Adrenal gland (tissue), 12 donors: Measurements from ENCODE around the gene GAMT. TPM values are rescaled to one million over a fixed set of nuclear protein-coding genes. Genes with fewer than 3 reads are reported as not detected.

Experiments
- DNase-seq, 7 donors: peaks; one replicate each; pipeline ENCODE4 v3.0.0-alpha.2; 2019 to 2020
- H3K27ac ChIP-seq, 5 donors: fragments of 200-600 bp; sonication (generic) in 4 of 5; 1 replicate in 3 of 5; 2 replicates in 2 of 5; pipeline versions ENCODE4 v1.5.1 to v1.8.0; 2016 to 2020; ENCODE audit warnings: mild to moderate bottlenecking in 1 of 5
- H3K27me3 ChIP-seq: fragments of 200-600 bp; 2 replicates; pipeline ENCODE4 v1.8.0; 2021
- H3K36me3 ChIP-seq, 2 donors: fragments of 200-600 bp; replicated peaks in 1 of 2; 1 replicate in 1 of 2; 2 replicates in 1 of 2; pipeline versions ENCODE4 v1.5.1 to v1.8.0; 2018 to 2022
- H3K4me1 ChIP-seq, 2 donors: fragments of 200-600 bp; replicated peaks in 1 of 2; 1 replicate in 1 of 2; 2 replicates in 1 of 2; pipeline versions ENCODE4 v1.5.1 to v1.8.0; 2018 to 2021
- H3K4me3 ChIP-seq, 4 donors: fragments of 200-600 bp; sonication (generic) in 3 of 4; one replicate each; pipeline ENCODE4 v1.5.1; 2016 to 2018
- H3K9me3 ChIP-seq, 3 donors: fragments of 200-600 bp; sonication (generic) in 1 of 3; replicated peaks in 1 of 3; 1 replicate in 2 of 3; 2 replicates in 1 of 3; pipeline versions ENCODE4 v1.5.1 to v1.8.0; 2016 to 2021
- POLR2A ChIP-seq, 2 donors: fragments of 450-650 bp; IDR thresholded peaks; one replicate each; pipeline ENCODE4 v1.6.1; 2017; ENCODE audit warnings: antibody characterized with exemption in 2 of 2, mild to moderate bottlenecking in 2 of 2, moderate library complexity in 1 of 2
- WGBS, 4 donors: extraction: QIAGEN DNeasy Blood & Tissue Kit in 2 of 4; methylation state at CpG; one replicate each; pipeline versions ENCODE4 v1.1.5 to v1.1.7; 2013 to 2017; 5-methylcytosine and 5-hydroxymethylcytosine counted together
- intact Hi-C, 2 donors: fragments of 100-400 bp; cut with DNase I; formaldehyde crosslinking; loops; one replicate each; pipeline versions ENCODE4 v1.14.1 to v1.15.0; 2022 to 2023
- polyA plus RNA-seq, 3 donors: library from polyadenylated mRNA; stranded (reverse); fragments of 200-250 nt in 2 of 3; fragments of 350-450 nt in 1 of 3; fragmentation: Illumina TruSeq in 1 of 3; extraction: RNeasy Lipid Tissue Mini Kit (QIAGEN cat#74804) in 1 of 3; gene quantifications; one replicate each; pipeline ENCODE4 v1.2.3, GENCODE V29; 2013 to 2014
- total RNA-seq, 9 donors: library from RNA; depleted of rRNA in 4 of 9; stranded (reverse); fragments of >200 nt in 4 of 9; fragments of 120-200 nt in 1 of 9; fragmentation: NEBNext Ultra II Directional in 1 of 9; extraction: Animal tissue kit (Norgen Biotek cat#: 25700) in 1 of 9; gene quantifications; one replicate each; pipeline versions ENCODE4 v1.1.0 to v1.2.4, GENCODE V29; 2013 to 2023
- TF ChIP-seq, protein P1 (sequence below), 6 experiments: fragments of 450-650 bp in 4 of 6; fragments of 200-600 bp in 2 of 6; sonication (generic) in 1 of 6; IDR thresholded peaks; 1 replicate in 5 of 6; 2 replicates in 1 of 6; pipeline versions ENCODE4 v1.5.1 to v1.8.0; 2016 to 2021; ENCODE audit warnings: antibody characterized with exemption in 6 of 6, mild to moderate bottlenecking in 2 of 6, moderate library complexity in 1 of 6
- donor health status: healthy with polysubstance abuse.
- donor health status: Bipolar disorder and iron deficiency.
- donor health status: DM: yes; HTN: yes; CAD: no.
- donor health status: DM: no; HTN: no; CAD: no.
- donor health status: DM: no; HTN: no; CAD: no.
- donor health status: DM: yes; HTN: yes; CAD: no.

The GAMT gene
- total and polyA plus RNA-seq, 12 donors = 7.4 to 96.9 (median 36.3) TPM

- peak in 2 of 7 donors; percentile 21 to 42 for DNase-seq
- Histone ChIP-seq H3K9me3 (no peaks in the 10 kb centered on the region), H3K36me3 (peaks cover 0 to 62% of the 10 kb centered on the region in 2 donors), H3K27ac (peak overlapping the region; percentile 42 to 96 (median 81)), H3K4me3 (no peak overlapping the region), H3K27me3 (no peaks in the 10 kb centered on the region), H3K4me1 (peaks cover 12 to 19% of the 10 kb centered on the region in 2 donors)
- no peak for TF ChIP-seq POLR2A (IDR thresholded peaks at IDR 0.05)
- TF ChIP-seq, protein P1, sequence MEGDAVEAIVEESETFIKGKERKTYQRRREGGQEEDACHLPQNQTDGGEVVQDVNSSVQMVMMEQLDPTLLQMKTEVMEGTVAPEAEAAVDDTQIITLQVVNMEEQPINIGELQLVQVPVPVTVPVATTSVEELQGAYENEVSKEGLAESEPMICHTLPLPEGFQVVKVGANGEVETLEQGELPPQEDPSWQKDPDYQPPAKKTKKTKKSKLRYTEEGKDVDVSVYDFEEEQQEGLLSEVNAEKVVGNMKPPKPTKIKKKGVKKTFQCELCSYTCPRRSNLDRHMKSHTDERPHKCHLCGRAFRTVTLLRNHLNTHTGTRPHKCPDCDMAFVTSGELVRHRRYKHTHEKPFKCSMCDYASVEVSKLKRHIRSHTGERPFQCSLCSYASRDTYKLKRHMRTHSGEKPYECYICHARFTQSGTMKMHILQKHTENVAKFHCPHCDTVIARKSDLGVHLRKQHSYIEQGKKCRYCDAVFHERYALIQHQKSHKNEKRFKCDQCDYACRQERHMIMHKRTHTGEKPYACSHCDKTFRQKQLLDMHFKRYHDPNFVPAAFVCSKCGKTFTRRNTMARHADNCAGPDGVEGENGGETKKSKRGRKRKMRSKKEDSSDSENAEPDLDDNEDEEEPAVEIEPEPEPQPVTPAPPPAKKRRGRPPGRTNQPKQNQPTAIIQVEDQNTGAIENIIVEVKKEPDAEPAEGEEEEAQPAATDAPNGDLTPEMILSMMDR (IDR thresholded peaks at IDR 0.05) = no peak
- intact Hi-C loops = no loop called here
- WGBS, 4 donors = 71 to 93% (median 79%) methylated on average over 7 to 12 of the region's 12 CpGs
Measured at GRCh38 chr19:1374250-1374577, 27.1 kb downstream of the GAMT start.

- DNase-seq = peak; percentile 88 to 98 (median 96)
- Histone ChIP-seq H3K36me3 (peaks cover 0 to 66% of the 10 kb centered on the region in 2 donors), H3K4me3 (no peak overlapping the region), H3K9me3 (no peaks in the 10 kb centered on the region), H3K27ac (peak overlapping the region; percentile 42 to 96 (median 81)), H3K27me3 (no peaks in the 10 kb centered on the region), H3K4me1 (peaks cover 12 to 19% of the 10 kb centered on the region in 2 donors)
- TF ChIP-seq, protein P1 (IDR thresholded peaks at IDR 0.05) = no peak
- peak in 1 of 2 donors; percentile 54 for TF ChIP-seq POLR2A (IDR thresholded peaks at IDR 0.05)
- WGBS, 4 donors = 44 to 54% (median 49%) methylated on average over 19 to 22 of the region's 22 CpGs
- intact Hi-C loops = no loop called here
Measured at GRCh38 chr19:1373534-1374249, 27.6 kb downstream of the GAMT start.

DNA sequence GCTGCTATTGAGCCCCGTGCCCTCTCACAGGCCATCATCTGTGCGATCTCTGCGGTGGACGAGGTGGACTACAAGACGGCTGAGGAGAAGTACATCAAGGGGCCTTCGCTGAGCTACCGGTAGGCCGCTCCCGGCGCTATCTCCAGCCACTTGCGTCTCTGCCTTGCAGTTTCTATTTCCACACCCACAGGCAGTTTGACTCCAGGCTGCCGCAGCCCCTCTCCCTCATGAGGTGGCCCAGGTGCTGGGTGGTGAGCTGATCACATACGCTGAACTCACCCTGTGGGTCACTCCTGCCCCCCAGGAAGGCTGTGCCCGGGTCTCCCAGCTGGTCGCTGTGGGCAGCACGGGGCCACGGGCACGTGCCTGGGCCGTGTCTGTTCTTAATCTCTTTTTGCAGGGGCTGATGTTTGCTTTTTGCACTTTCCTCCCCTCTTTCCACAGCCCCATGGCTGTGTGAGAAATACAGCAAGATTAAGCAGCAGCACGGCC is 28.3 kb downstream of the GAMT start:
- no peaks in the 10 kb centered on the region for H3K9me3 ChIP-seq
- TF ChIP-seq, protein P1 (IDR thresholded peaks at IDR 0.05) = no peak
- no peak for TF ChIP-seq POLR2A (IDR thresholded peaks at IDR 0.05)
- 61 to 78% (median 62%) methylated on average over 16 to 20 of the region's 20 CpGs for WGBS, 4 donors
- intact Hi-C loops = no loop called here
- peak overlapping the region; percentile 65 to 96 (median 81) for H3K27ac ChIP-seq
- H3K36me3 ChIP-seq = peaks cover 0 to 69% of the 10 kb centered on the region in 2 donors
- no peak overlapping the region for H3K4me3 ChIP-seq
- peak in 1 of 7 donors; percentile 34 for DNase-seq
- H3K27me3 ChIP-seq = no peaks in the 10 kb centered on the region
- H3K4me1 ChIP-seq = peaks cover 12 to 19% of the 10 kb centered on the region in 2 donors

DNA sequence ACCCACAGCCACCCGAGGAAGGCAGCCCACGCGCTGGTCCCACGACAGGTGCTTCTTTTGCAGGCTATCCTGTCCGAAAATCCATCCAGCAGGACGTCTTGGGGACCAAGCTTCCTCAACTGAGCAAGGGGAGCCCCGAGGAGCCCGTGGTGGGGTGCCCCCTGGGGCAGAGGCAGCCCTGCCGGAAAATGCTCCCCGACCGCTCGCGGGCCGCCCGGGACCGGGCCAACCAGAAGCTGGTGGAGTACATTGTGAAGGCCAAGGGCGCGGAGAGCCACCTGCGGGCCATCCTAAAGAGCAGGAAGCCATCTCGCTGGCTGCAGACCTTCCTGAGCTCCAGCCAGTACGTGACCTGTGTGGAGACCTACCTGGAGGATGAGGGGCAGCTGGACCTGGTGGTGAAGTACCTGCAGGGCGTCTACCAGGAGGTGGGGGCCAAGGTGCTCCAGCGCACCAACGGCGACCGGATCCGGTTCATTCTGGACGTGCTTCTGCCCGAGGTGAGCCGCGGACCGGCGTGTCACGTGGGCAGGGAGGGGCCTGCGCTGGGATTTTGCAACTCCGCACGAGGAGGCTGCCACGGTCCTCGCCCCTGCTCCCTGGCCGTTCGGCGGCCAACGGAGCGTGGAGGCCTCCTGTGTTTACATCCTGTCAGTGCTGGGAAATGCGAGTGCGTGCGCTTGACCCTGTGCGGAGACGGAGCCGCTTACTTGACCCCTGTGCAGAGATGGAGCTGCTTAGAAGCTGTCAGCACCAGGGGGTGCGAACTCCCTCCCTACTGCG is 30.6 kb downstream of the GAMT start:
- 90 to 94% (median 93%) methylated on average over 24 to 52 of the region's 52 CpGs for WGBS, 4 donors
- Histone ChIP-seq H3K27ac (no peak overlapping the region), H3K4me3 (no peak overlapping the region), H3K9me3 (no peaks in the 10 kb centered on the region), H3K36me3 (peaks cover 0 to 75% of the 10 kb centered on the region in 2 donors), H3K27me3 (no peaks in the 10 kb centered on the region), H3K4me1 (peaks cover 12 to 19% of the 10 kb centered on the region in 2 donors)
- TF ChIP-seq, protein P1 (IDR thresholded peaks at IDR 0.05) = no peak
- TF ChIP-seq POLR2A (IDR thresholded peaks at IDR 0.05) = no peak
- DNase-seq = no peak
- intact Hi-C loops = no loop called here
